GM12865 (cell line): ENCODE results near the gene APC.

ENCODE experiments used
- DNase-seq: peaks from one replicate; pipeline ENCODE4 v3.0.0; 2010; ENCODE audit warnings: low read depth
- H3K4me3 ChIP-seq: 2 replicates; pipeline ENCODE4 v1.5.1; 2011; ENCODE audit warnings: mild to moderate bottlenecking, low read depth, low read length, control low read depth
- CTCF ChIP-seq: IDR thresholded peaks from 2 replicates; pipeline ENCODE4 v1.5.1; 2011; ENCODE audit warnings: low read length, control low read depth, low read depth, inconsistent platforms; ENCODE audit not compliant: insufficient read depth; ENCODE audit errors: missing control alignments

Gene APC

DNA sequence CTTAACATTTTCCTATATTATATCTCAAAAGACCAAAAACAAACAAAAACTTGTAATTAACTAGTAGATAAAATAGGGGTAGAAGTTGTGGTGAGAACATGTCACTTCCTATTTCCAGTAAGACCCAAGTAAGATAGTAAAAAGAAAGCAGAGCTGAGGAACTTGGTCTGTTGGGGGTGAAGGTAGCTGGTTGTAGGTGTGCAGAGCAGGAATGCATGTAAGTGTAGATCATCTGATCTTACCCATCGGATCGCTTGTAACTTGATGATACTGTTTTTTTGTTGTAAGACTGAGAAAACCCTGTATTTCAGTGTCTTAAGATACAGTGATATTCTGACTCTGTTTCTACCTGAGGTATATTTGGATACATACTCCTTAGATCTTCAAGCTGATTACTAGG is 129.1 kb downstream of the APC start:
- no peak for DNase-seq
- no peak overlapping the region for H3K4me3 ChIP-seq
- no peak for TF ChIP-seq CTCF

DNA sequence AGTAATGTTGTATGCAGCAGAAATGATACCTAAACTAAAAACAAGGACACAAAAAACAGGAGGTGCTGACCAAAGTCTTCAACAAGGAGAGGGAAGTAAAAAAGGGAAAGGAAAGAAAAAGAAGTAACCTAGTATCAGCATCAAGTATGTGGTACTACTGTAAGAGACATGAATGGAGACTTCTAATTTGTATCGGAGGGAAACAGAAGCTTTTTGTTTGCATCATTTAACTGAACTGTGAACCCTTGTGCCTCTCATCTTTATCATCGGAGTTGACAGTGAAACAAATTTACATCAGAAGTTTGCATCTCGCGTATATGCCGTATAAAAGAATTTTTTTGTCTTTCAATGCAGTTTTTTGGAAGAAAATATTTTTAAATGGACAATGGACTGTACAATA is 129.7 kb downstream of the APC start:
- no peak for TF ChIP-seq CTCF
- no peak for DNase-seq
- no peak overlapping the region for H3K4me3 ChIP-seq

GRCh38 chr5:112869948-112870347 is 132.3 kb downstream of the APC start:
- TF ChIP-seq CTCF, result no peak
- H3K4me3 ChIP-seq, result no peak overlapping the region
- peak; percentile 45 for DNase-seq

DNA sequence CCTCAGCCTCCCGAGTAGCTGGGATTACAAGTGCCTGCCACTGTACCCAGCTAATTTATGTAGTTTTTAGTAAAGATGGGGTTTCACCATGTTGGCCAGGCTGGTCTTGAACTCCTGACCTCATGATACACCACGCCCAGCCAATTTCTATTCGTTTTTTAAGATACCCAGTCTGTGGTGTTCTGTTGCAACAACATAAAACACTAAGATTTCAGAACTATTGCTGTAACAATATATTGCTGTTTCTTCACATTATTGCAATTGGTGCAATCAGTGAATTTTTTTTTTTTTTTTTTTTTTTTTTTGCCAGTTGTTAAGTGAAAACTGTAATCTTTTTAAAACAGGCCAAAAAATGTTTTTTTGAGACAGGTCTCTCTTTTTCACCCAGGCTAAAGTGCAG is 133.3 kb downstream of the APC start:
- no peak for TF ChIP-seq CTCF
- no peak for DNase-seq
- no peak overlapping the region for H3K4me3 ChIP-seq

GRCh38 chr5:112876362-112876761 is 138.7 kb downstream of the APC start:
- no peak overlapping the region for H3K4me3 ChIP-seq
- TF ChIP-seq CTCF, result no peak
- DNase-seq, result no peak

DNA sequence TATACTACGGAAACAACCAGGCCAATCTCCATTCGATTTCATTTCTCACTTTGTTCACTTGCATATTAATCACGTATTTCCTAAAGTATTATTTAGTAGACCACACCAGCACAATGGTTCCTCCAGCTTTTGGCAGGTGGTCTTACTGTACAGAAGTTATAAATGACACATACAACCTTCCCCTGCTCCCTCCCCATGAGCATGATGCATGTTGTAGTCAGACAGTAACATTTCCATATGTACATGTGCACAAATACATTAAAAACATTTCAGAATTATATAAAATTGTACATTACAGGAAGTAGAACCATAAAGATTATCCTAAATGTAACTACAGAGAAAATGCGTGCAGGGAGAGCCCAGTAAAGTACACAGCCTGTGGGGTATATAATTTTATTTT is 140.4 kb downstream of the APC start:
- no peak for DNase-seq
- H3K4me3 ChIP-seq, result no peak overlapping the region
- TF ChIP-seq CTCF, result no peak

DNA sequence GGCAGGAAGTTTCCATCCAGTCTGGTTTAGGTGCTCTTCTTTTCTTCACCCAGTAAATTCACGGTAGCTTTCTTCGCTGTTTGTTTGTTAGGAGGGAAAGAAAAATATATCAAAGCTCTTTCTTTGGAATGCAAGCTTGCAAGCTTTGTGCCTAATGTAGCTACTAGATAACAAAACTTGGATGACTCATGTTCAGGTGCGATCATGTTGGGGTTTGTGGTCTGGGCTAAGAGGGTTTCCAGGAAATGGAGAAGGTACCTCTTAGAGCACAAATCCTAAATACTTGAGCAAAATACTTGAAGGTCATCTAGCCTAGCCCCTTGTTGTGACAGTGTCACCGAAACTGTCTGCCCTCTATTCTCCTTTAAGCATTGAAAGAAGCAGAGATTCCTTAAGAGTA is 141.1 kb downstream of the APC start:
- no peak for TF ChIP-seq CTCF
- peak; percentile 18 for DNase-seq
- no peak overlapping the region for H3K4me3 ChIP-seq
